BE2C (cell line): Measurements from ENCODE around the gene IGF1.

ENCODE experiments used
- DNase-seq: peaks from one replicate; pipeline ENCODE4 v3.0.0-alpha.2; 2020
- H3K27me3 ChIP-seq: fragments of 250-450 bp; sonication (Bioruptor Pico); 2 replicates; pipeline ENCODE4 v1.5.1; 2020; ENCODE audit warnings: mild to moderate bottlenecking
- H3K36me3 ChIP-seq: fragments of 250-450 bp; sonication (Bioruptor Pico); 2 replicates; pipeline ENCODE4 v1.5.1; 2020; ENCODE audit warnings: mild to moderate bottlenecking
- H3K4me1 ChIP-seq: fragments of 250-450 bp; sonication (Bioruptor Pico); 2 replicates; pipeline ENCODE4 v1.5.1; 2020
- H3K4me3 ChIP-seq: 2 replicates; pipeline ENCODE4 v1.5.1; 2011; ENCODE audit warnings: low read depth, low read length
- H3K9me3 ChIP-seq: fragments of 250-450 bp; sonication (Bioruptor Pico); 2 replicates; pipeline ENCODE4 v1.5.1; 2020
- CTCF ChIP-seq: IDR thresholded peaks from 2 replicates; pipeline ENCODE4 v1.5.1; 2012; ENCODE audit warnings: mild to moderate bottlenecking, low read depth, low read length

Gene IGF1

GRCh38 chr12:102388469-102388868 is 91.9 kb downstream of the IGF1 start:
- H3K36me3 ChIP-seq: no peaks in the 10 kb centered on the region
- DNase-seq: no peak
- no peak for TF ChIP-seq CTCF
- no peaks in the 10 kb centered on the region for H3K27me3 ChIP-seq
- no peak overlapping the region for H3K4me3 ChIP-seq
- H3K4me1 ChIP-seq: no peaks in the 10 kb centered on the region
- no peaks in the 10 kb centered on the region for H3K9me3 ChIP-seq

GRCh38 chr12:102385343-102385742 is 95.0 kb downstream of the IGF1 start:
- Histone ChIP-seq H3K27me3 (no peaks in the 10 kb centered on the region), H3K9me3 (no peaks in the 10 kb centered on the region), H3K4me1 (no peaks in the 10 kb centered on the region), H3K36me3 (no peaks in the 10 kb centered on the region), H3K4me3 (no peak overlapping the region)
- TF ChIP-seq CTCF: no peak
- no peak for DNase-seq

- Histone ChIP-seq H3K4me1 (no peaks in the 10 kb centered on the region), H3K4me3 (no peak overlapping the region), H3K9me3 (no peaks in the 10 kb centered on the region), H3K36me3 (no peaks in the 10 kb centered on the region), H3K27me3 (no peaks in the 10 kb centered on the region)
- TF ChIP-seq CTCF: no peak
- no peak for DNase-seq
Observed at GRCh38 chr12:102379346-102380162, 100.8 kb downstream of the IGF1 start.

- TF ChIP-seq CTCF: no peak
- H3K4me3 ChIP-seq: no peak overlapping the region
- H3K4me1 ChIP-seq: no peaks in the 10 kb centered on the region
- H3K27me3 ChIP-seq: no peaks in the 10 kb centered on the region
- DNase-seq: no peak
- no peaks in the 10 kb centered on the region for H3K9me3 ChIP-seq
- no peaks in the 10 kb centered on the region for H3K36me3 ChIP-seq
Observed at GRCh38 chr12:102376781-102377180, 103.6 kb downstream of the IGF1 start.

GRCh38 chr12:102376181-102376747 is 104.1 kb downstream of the IGF1 start:
- H3K36me3 ChIP-seq: no peaks in the 10 kb centered on the region
- DNase-seq: no peak
- TF ChIP-seq CTCF: no peak
- no peak overlapping the region for H3K4me3 ChIP-seq
- no peaks in the 10 kb centered on the region for H3K9me3 ChIP-seq
- no peaks in the 10 kb centered on the region for H3K27me3 ChIP-seq
- H3K4me1 ChIP-seq: no peaks in the 10 kb centered on the region

- Histone ChIP-seq H3K4me1 (no peaks in the 10 kb centered on the region), H3K9me3 (no peaks in the 10 kb centered on the region), H3K36me3 (no peaks in the 10 kb centered on the region), H3K27me3 (no peaks in the 10 kb centered on the region), H3K4me3 (no peak overlapping the region)
- TF ChIP-seq CTCF: no peak
- no peak for DNase-seq
Observed at GRCh38 chr12:102374190-102374589, 106.2 kb downstream of the IGF1 start.
